Loucy (cell line): ENCODE measurements around the gene TMEM234.

Source experiments
- H2AFZ ChIP-seq: fragments of 200-600 bp; sonication (generic); 2 replicates; pipeline ENCODE4 v1.6.0; 2016; ENCODE audit warnings: antibody characterized with exemption, mild to moderate bottlenecking, low read length, moderate library complexity
- H3F3A ChIP-seq: fragments of 200-600 bp; 2 replicates; pipeline ENCODE4 v1.6.0; 2016; ENCODE audit warnings: antibody characterized with exemption, low read depth, mild to moderate bottlenecking
- H3K27me3 ChIP-seq: fragments of 200-600 bp; sonication (generic); 2 replicates; pipeline ENCODE4 v1.6.1; 2014; ENCODE audit warnings: low read length, mild to moderate bottlenecking; ENCODE audit not compliant: insufficient read depth, poor library complexity, severe bottlenecking
- H3K36me3 ChIP-seq: fragments of 200-600 bp; sonication (generic); 2 replicates; pipeline ENCODE4 v1.6.1; 2016; ENCODE audit warnings: low read length; ENCODE audit not compliant: insufficient read depth
- H3K4me1 ChIP-seq: fragments of 200-600 bp; sonication (generic); 2 replicates; pipeline ENCODE4 v1.5.1; 2014; ENCODE audit warnings: low read length, mild to moderate bottlenecking; ENCODE audit not compliant: insufficient read depth, poor library complexity, severe bottlenecking
- H3K4me2 ChIP-seq: fragments of 200-600 bp; sonication (generic); 2 replicates; pipeline ENCODE4 v1.6.0; 2014; ENCODE audit warnings: antibody characterized with exemption, low read length, low read depth, mild to moderate bottlenecking; ENCODE audit not compliant: poor library complexity, severe bottlenecking
- H3K4me3 ChIP-seq: fragments of 200-600 bp; sonication (generic); 2 replicates; pipeline ENCODE4 v1.5.1; 2014; ENCODE audit warnings: low read length, mild to moderate bottlenecking, mixed read lengths; ENCODE audit not compliant: poor library complexity, severe bottlenecking
- H3K79me2 ChIP-seq: fragments of 200-600 bp; sonication (generic); 2 replicates; pipeline ENCODE4 v1.6.1; 2014; ENCODE audit warnings: low read length; ENCODE audit not compliant: insufficient read depth
- H3K9ac ChIP-seq: fragments of 200-600 bp; sonication (generic); 2 replicates; pipeline ENCODE4 v1.6.0; 2014; ENCODE audit warnings: mild to moderate bottlenecking, low read depth, low read length, moderate library complexity; ENCODE audit not compliant: poor library complexity, severe bottlenecking
- H3K9me2 ChIP-seq: fragments of 200-600 bp; sonication (generic); replicated peaks from 2 replicates; pipeline ENCODE4 v1.6.1; 2016; ENCODE audit warnings: low read depth, low read length, mixed read lengths
- H3K9me3 ChIP-seq: fragments of 200-600 bp; sonication (generic); 2 replicates; pipeline ENCODE4 v1.6.1; 2014; ENCODE audit warnings: mild to moderate bottlenecking, antibody characterized with exemption, low read length, low read depth; ENCODE audit not compliant: insufficient read depth
- H4K20me1 ChIP-seq: fragments of 200-600 bp; sonication (generic); 2 replicates; pipeline ENCODE4 v1.6.0; 2014; ENCODE audit warnings: antibody characterized with exemption, low read length, mild to moderate bottlenecking; ENCODE audit not compliant: insufficient read depth, poor library complexity, severe bottlenecking
- EZH2phosphoT487 ChIP-seq: fragments of 200-600 bp; IDR thresholded peaks from 2 replicates; pipeline ENCODE4 v1.6.1; 2018; ENCODE audit warnings: antibody characterized with exemption, mild to moderate bottlenecking, moderate library complexity, borderline replicate concordance
- TF ChIP-seq, protein P1 (sequence below): fragments of 200-600 bp; sonication (generic); conservative IDR thresholded peaks from 2 replicates; pipeline ENCODE4 v1.5.1; 2014; ENCODE audit warnings: mild to moderate bottlenecking, antibody characterized with exemption, low read length

Gene TMEM234

DNA sequence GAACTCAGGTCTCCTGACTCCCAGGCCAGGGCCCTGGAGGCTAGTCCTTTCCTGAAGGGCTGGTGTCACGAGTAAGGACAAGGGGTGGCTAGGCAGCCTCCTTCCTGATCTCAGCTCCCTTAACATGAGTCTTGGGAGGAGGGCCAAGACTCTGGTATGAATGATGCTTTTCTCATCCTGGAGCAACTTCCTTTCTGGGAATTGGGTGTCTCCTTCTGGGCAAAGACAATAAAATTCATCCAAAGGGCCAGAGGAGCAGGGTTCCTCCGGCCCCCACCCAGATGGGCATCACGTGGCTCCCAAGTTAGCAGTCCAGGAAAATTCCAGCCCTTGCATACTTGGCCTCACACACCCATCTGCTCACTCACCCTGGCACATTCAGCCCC lies 24.7 kb upstream of the TMEM234 start, which contains the start of gene FAM167B:
TSS of gene FAM167B (plus strand) at position 335 of the 386 bp plus-strand sequence. CDS start 200 bp downstream, outside the sequence.
- H3K36me3 ChIP-seq, result no peaks in the 10 kb centered on the region
- no peaks in the 10 kb centered on the region for H3K9me3 ChIP-seq
- H2AFZ ChIP-seq, result peak within 1 kb of the TSS; percentile 70; the same call in 1 of the 2 replicates
- no peaks in the 10 kb centered on the region for H3K9me2 ChIP-seq
- TF ChIP-seq EZH2phosphoT487, result no peak
- TF ChIP-seq, protein P1, sequence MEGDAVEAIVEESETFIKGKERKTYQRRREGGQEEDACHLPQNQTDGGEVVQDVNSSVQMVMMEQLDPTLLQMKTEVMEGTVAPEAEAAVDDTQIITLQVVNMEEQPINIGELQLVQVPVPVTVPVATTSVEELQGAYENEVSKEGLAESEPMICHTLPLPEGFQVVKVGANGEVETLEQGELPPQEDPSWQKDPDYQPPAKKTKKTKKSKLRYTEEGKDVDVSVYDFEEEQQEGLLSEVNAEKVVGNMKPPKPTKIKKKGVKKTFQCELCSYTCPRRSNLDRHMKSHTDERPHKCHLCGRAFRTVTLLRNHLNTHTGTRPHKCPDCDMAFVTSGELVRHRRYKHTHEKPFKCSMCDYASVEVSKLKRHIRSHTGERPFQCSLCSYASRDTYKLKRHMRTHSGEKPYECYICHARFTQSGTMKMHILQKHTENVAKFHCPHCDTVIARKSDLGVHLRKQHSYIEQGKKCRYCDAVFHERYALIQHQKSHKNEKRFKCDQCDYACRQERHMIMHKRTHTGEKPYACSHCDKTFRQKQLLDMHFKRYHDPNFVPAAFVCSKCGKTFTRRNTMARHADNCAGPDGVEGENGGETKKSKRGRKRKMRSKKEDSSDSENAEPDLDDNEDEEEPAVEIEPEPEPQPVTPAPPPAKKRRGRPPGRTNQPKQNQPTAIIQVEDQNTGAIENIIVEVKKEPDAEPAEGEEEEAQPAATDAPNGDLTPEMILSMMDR, result no peak
- H3K4me3 ChIP-seq, result no peak within 1 kb of the TSS
- H4K20me1 ChIP-seq, result no peaks in the 10 kb centered on the region
- peaks cover 9% of the 10 kb centered on the region for H3K79me2 ChIP-seq
- peak within 1 kb of the TSS; percentile 95 for H3K9ac ChIP-seq
- no peaks in the 10 kb centered on the region for H3K27me3 ChIP-seq
- H3K4me2 ChIP-seq, result peak within 1 kb of the TSS; percentile 99
- peaks cover 6% of the 10 kb centered on the region; the same call in 1 of the 2 replicates for H3F3A ChIP-seq
- peaks cover 40% of the 10 kb centered on the region for H3K4me1 ChIP-seq

DNA sequence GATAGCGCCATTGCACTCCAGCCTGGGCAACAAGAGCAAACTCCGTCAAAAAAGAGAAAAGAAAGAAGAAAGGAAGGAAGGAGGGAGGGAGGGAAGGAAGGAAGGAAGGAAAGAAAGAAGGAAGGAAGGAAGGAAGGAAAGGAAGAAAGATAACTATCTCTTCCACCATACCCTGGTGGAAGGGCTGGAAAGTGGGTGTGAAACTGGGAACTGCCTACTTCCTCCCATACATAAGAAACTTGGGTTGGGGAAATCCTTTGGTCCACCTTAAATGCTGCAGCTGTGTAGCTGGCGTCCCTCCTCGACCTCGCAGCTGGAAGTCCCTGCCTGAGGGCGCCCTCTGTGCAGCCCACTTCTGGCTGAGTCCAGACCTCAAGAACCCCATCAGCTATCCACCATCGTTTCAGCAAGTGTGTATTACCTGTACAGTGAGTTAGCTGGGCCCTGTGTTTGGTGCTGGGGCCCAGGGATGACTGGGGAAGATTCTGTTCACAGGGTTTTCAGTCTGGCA lies 20.2 kb upstream of the TMEM234 start:
- Histone ChIP-seq H3K79me2 (no peaks in the 10 kb centered on the region), H3K4me3 (no peak overlapping the region), H4K20me1 (no peaks in the 10 kb centered on the region), H3K9me2 (no peaks in the 10 kb centered on the region), H3K9ac (no peak overlapping the region), H3K9me3 (no peaks in the 10 kb centered on the region), H3K4me2 (no peak overlapping the region), H2AFZ (no peak overlapping the region), H3K36me3 (no peaks in the 10 kb centered on the region), H3K4me1 (peaks cover under 1% of the 10 kb centered on the region), H3K27me3 (no peaks in the 10 kb centered on the region), H3F3A (peaks cover 3% of the 10 kb centered on the region; the same call in 1 of the 2 replicates)
- no peak for TF ChIP-seq EZH2phosphoT487
- TF ChIP-seq, protein P1, result no peak

- H3K9ac ChIP-seq, result peak overlapping the region; percentile 55
- no peaks in the 10 kb centered on the region for H3K4me1 ChIP-seq
- H3K4me3 ChIP-seq, result peak overlapping the region; percentile 69
These were observed 19.0 kb upstream of the TMEM234 start for GRCh38 chr1:32241001-32241763.

More at GRCh38 chr1:32241001-32241763, 19.0 kb upstream of the TMEM234 start:
- no peaks in the 10 kb centered on the region for H3K36me3 ChIP-seq
- H2AFZ ChIP-seq, result peak overlapping the region; percentile 82
- TF ChIP-seq EZH2phosphoT487, result no peak
- TF ChIP-seq, protein P1, result no peak
- no peaks in the 10 kb centered on the region for H3K79me2 ChIP-seq
- H4K20me1 ChIP-seq, result no peaks in the 10 kb centered on the region
- no peaks in the 10 kb centered on the region for H3K27me3 ChIP-seq
- peaks cover 3% of the 10 kb centered on the region; the same call in 1 of the 2 replicates for H3F3A ChIP-seq
- H3K9me2 ChIP-seq, result no peaks in the 10 kb centered on the region
- H3K4me2 ChIP-seq, result peak overlapping the region; percentile 76
- no peaks in the 10 kb centered on the region for H3K9me3 ChIP-seq
